8988T (cell line): ENCODE data around the gene TVP23A.
"Not testable (repeated sequence)": the region's sequence is repeated elsewhere in the genome, so short reads cannot be mapped to it uniquely, and the experiment has no call there.

Experiments used
- DNase-seq: peaks from one replicate; pipeline ENCODE4 v3.0.0; 2011

TVP23A gene

GRCh38 chr16:10835281-10835931, 16.8 kb upstream of the TVP23A start:
- DNase-seq: no peak

DNA sequence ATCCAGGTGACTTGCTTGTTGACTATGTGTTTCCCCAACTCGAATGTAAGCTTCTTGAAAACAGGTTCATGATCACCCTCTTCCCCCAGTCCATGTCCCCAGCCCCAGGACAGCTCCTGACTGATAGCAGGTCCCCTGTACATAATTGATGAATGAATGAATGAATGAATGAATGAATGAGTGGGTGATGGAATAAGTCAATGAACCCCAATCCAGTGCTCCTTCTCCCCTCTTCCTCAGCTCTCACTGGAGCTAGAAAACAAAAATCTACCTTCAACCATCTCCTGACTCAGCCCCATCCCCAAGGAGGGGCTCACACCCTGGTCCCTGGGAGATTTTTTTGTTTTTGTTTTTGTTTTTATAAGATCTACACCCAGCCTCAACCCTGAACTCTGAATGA, 16.2 kb upstream of the TVP23A start:
- DNase-seq: no peak

GRCh38 chr16:10834130-10834529, 15.5 kb upstream of the TVP23A start:
- DNase-seq: no peak

GRCh38 chr16:10833271-10833670, 14.7 kb upstream of the TVP23A start:
- no peak for DNase-seq

GRCh38 chr16:10831894-10832886, 13.6 kb upstream of the TVP23A start:
- DNase-seq: no peak

DNA sequence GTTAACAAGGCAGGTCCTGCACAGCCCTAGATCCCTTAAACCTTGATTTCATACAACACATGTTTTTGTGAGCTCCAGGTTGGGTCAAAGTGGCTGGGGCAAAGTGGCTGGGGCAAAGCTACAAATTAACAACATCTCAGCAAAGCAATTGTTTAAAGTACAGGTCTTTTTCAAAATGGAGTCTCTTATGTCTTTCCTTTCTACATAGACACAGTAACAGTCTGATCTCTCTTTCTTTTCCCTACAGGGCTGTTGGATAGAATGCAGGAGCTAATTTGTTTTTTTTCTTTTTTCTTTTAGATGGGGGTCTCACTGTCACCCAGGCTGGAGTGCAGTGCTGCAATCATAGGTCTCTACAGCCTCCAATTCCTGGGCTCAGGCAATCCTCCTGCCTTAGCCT, 11.6 kb upstream of the TVP23A start:
- DNase-seq: not testable (repeated sequence)

DNA sequence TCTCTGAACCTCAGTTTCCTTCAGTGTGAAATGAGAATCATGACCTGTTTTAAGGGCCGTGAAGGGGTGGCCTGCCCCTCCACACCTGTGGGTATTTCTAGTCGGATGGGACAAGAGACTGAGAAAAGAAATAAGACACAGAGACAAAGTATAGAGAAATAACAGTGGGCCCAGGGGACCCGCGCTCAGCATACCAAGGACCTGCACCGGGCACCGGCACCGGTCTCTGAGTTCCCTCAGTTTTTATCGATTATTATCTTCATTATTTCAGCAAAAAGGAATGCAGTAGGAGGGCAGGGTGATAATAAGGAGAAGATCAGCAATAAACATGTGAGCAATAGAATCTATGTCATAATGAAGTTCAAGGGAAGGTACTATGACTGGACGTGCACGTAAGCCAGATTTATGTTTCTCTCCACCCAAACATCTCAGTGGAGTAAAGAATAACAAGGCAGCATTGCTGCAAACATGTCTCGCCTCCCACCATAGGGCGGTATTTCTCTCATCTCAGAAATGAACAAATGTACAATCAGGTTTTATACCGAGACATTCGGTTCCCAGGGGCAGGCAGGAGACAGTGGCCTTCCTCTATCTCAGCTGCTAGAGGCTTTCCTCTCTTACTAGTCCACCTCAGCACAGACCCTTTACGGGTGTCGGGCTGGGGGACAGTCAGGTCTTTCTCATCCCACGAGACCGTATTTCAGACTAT, 10.9 kb upstream of the TVP23A start:
- not testable (repeated sequence) for DNase-seq

GRCh38 chr16:10828851-10829366, 10.3 kb upstream of the TVP23A start:
- no peak for DNase-seq

GRCh38 chr16:10827691-10828341, 9.2 kb upstream of the TVP23A start:
- DNase-seq: no peak

DNA sequence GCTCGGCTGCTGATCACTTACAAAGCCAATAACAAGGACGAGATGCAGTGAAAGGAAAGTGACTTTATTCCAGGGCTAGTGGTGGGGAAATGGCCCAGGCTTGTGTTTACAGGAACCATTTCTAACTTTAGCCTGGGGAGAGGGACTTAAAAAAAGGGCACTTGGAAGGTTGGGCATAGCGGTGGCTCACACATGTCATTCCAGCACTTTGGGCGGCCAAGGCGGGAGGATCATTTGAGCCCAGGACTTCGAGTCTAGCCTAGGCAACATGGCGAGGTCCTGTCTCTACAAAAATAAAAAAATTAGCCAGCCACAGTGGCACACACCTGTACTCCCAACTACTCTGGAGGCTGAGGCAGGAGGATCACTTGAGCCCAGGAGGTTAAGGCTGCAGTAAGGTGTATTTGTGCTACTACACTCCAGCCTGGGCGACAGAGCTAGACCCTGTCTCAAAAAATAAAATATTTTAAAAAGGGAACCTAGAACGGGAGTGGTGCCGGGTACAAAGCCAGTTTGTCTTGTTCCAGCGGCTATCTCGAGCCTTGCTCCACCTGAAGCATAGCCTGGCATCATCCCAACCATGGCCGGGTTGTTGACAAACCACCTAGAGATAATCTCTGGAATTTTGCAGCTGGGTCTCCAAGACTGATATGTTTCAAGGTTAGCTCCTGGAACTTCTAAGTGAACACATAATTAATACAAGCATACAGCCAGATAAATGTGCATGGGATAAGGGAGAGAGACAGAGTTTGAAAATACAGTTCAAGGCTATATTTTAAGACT, 5.7 kb upstream of the TVP23A start:
- DNase-seq: no peak

DNA sequence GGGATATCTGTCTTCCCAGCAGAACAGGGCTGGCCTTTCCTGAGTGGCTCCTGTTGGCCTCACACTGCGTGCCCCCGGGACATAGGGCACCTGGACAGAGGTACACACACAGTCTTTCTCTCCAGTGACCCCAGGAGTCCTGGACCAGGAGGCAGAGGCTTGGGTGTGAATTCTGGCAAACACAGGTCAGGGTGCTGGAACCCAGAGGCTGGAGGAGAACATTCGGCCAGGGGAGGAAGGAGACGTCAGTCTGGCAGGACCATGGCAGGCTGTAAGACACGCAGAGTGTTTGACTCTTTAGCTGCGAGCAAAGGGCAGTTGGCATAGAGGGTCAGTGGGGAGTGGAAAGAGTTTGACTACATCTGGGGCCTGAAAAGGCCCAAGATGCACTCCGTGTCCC, 4.1 kb upstream of the TVP23A start:
- DNase-seq: no peak

DNA sequence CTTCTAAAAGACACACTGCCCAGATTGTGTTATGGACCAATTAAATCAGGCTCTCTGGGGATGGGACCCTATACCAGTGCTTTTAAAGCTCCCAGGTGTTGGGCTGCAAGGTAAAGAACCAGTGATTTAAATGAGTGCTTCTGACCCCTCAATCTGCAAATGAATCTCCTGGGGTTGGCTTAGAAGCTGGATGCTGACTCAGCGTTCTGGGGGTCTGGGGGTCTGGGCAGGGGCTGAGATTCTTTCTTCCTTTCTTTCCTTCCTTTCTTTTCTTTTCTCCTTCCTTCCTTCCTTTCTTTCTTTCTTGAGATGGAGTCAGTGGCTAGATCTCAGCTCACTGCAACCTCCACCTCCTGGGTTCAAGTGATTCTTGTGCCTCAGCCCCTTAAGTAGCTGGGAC, 2.0 kb upstream of the TVP23A start:
- DNase-seq: no peak

DNA sequence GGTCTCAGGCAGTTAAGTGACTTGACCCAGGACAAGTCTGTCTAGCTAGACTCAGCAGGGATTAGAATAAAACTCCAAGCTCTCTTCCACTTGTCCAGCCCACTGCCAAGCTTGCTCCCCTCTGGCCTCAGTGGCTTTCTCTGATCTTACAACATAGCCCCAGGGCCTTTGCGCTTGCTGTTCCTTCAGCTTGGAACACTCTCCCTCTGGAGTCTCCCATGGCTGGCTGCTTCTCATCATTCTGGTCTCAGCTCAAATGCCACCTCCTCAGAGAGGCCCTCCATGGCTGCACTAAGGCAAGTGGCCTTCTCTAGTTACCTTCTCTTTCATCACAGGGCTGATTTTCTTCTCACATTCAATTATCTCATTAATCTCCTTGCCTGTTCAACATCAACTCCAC, 1.1 kb downstream of the TVP23A start:
- no peak for DNase-seq

DNA sequence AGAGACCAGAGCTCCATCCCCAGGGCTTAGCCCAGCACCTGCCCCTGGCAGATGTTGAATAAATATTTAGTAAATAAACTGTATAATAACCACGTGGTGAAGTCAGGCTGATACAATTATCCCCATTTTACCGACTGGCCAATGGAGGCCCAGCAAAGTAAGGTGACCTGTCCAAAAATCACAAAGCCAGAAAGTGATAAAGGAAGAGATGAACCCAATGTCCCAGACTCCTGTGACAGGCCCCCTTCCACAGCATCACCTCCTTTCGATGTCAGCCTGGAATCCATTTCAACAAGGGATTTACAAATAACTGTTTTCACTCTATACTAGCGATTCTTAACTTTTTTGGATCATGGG, 5.5 kb downstream of the TVP23A start:
- DNase-seq: no peak

DNA sequence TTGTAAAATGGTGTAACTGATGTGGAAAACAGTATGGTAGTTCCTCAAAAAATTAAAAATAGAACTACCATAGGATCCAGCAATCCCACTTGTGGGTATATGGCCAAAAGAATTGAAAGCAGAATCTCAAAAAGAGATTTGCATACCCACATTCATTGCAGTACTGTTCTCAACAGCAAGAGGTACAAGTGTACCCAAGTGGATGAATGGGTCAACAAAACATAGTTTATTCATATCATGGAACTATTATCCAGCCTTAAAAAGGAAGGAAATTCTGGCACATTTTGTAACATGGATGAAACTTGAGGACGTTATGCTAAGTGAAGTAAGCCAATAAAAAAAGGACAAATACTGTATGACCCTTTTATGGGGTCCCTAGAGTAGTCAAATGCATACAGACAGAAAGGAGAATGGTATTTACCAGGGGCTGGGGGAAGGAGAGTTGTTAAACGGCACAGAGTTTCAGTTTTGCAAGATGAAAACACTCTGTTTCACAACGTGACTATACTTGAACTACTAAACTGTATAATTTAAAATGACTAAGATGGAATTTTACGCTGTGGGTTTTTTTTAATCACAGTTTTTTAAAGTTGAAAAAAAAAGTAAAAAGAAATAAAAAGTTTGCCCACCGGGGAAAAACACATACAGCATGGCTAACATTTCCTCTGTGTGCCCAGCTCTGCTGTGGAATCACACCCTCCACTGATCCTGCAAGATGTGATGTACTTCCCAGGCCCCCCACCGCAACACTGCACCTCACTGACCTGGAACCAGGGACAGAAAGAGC, 6.1 kb downstream of the TVP23A start:
- no peak for DNase-seq

GRCh38 chr16:10809706-10810105, 8.9 kb downstream of the TVP23A start:
- DNase-seq: no peak

- no peak for DNase-seq
These were observed 9.7 kb downstream of the TVP23A start for GRCh38 chr16:10808850-10809249.

GRCh38 chr16:10808218-10808617, 10.4 kb downstream of the TVP23A start:
- DNase-seq: no peak

DNA sequence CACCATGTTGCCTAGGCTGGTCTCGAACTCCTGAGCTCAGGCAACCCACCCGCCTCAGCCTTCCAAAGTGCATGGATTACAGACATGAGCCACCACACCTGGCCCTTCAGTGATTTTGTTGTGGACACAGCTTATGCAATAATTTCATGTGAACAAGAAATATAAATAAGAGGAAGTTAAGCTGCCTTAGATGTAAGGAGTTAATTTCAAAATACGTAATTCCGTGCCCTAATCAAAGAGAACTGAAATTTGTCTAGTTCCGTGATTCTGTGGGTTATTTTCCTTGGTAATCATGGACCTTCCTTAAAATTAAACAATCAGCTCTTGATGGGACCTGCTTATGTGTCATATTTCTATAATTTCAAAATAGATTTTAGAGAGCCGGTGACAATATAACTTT, 11.9 kb downstream of the TVP23A start:
- DNase-seq: no peak

DNA sequence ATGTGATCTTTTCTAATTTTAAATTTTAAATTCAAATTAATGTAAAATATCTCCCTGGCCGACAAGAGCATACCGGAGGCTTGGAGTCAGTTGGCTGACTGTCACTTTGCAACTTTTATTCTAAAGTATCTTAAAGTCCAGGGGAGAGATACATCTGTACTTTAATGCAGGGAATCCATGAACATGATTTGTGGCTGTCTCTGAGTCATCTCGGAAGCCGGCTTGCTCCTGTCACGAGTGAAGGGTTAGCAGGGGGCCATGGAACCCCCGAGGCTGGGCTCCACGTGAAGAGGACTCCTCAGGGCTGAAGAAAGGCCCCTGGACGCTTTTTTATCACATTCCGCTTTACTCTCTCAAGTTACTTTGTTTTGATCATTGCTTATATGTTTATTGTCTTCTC, 13.3 kb downstream of the TVP23A start:
- no peak for DNase-seq

- DNase-seq: no peak
These were observed 18.9 kb downstream of the TVP23A start for GRCh38 chr16:10799736-10800135.
